SK-N-SH treated with all-trans-retinoic acid at 6 μM for 48 hours (cell line): Measurements from ENCODE around the gene XPNPEP2.

ENCODE experiments used
- CSRNP3 ChIP-seq: fragments of 250-450 bp; sonication (Bioruptor Pico); IDR thresholded peaks from 2 replicates; pipeline ENCODE4 v1.5.1; 2021; ENCODE audit warnings: mild to moderate bottlenecking, moderate library complexity
- ESRRG ChIP-seq: fragments of 250-450 bp; sonication (Bioruptor Pico); IDR thresholded peaks from 2 replicates; pipeline ENCODE4 v1.6.1; 2021; ENCODE audit warnings: mild to moderate bottlenecking
- GLIS3 ChIP-seq: fragments of 250-450 bp; sonication (Bioruptor Pico); IDR thresholded peaks from 2 replicates; pipeline ENCODE4 v1.5.0; 2020; ENCODE audit warnings: mild to moderate bottlenecking, moderate library complexity
- OSR1 ChIP-seq: fragments of 250-450 bp; sonication (Bioruptor Pico); IDR thresholded peaks from 2 replicates; pipeline ENCODE4 v1.8.0; 2022; ENCODE audit warnings: moderate library complexity, mild to moderate bottlenecking, inconsistent platforms
- RARB ChIP-seq: fragments of 250-450 bp; sonication (Bioruptor Pico); IDR thresholded peaks from 2 replicates; pipeline ENCODE4 v1.8.0; 2021; ENCODE audit warnings: mild to moderate bottlenecking, moderate library complexity
- SNAI2 ChIP-seq: fragments of 250-450 bp; sonication (Bioruptor Pico); IDR thresholded peaks from 2 replicates; pipeline ENCODE4 v1.5.0; 2020; ENCODE audit warnings: mild to moderate bottlenecking, moderate library complexity
- TOX ChIP-seq: fragments of 250-450 bp; sonication (Bioruptor Pico); IDR thresholded peaks from 2 replicates; pipeline ENCODE4 v1.8.0; 2021; ENCODE audit warnings: mild to moderate bottlenecking, moderate library complexity, borderline replicate concordance
- ZC3H10 ChIP-seq: fragments of 250-450 bp; sonication (Bioruptor Pico); IDR thresholded peaks from 2 replicates; pipeline ENCODE4 v1.5.1; 2021; ENCODE audit warnings: mild to moderate bottlenecking, moderate library complexity
- ZFP3 ChIP-seq: fragments of 250-450 bp; sonication (Bioruptor Pico); IDR thresholded peaks from 2 replicates; pipeline ENCODE4 v1.5.0; 2020; ENCODE audit warnings: mild to moderate bottlenecking, moderate library complexity

GRCh38 chrX:129746557-129747470 is 8.0 kb downstream of the XPNPEP2 start:
- TF ChIP-seq ZC3H10 (CRISPR knock-in tag) (no peak), OSR1 (CRISPR knock-in tag) (no peak), TOX (CRISPR knock-in tag) (no peak), SNAI2 (CRISPR knock-in tag) (no peak), ZFP3 (CRISPR knock-in tag) (no peak), GLIS3 (CRISPR knock-in tag) (no peak), ESRRG (no peak), CSRNP3 (CRISPR knock-in tag) (no peak), RARB (CRISPR knock-in tag) (no peak)
